Muscle of arm (tissue), 14 donors: Measurements from ENCODE around the gene ARL6IP4. TPM values are rescaled to one million over a fixed set of nuclear protein-coding genes. Genes with fewer than 3 reads are reported as not detected.
"Not testable (repeated sequence)": the region's sequence is repeated elsewhere in the genome, so short reads cannot be mapped to it uniquely, and the experiment has no call there.

ENCODE experiments used
- DNase-seq: peaks from one replicate; pipeline ENCODE4 v3.0.0-alpha.2; 2013
- long read RNA-seq, 11 donors: transcript quantifications; one replicate each; lab custom pipeline, GENCODE V29; 2026
- polyA plus RNA-seq, 12 donors: library from polyadenylated mRNA; unstranded; fragments of 120-200 nt; gene quantifications; one replicate each; pipeline ENCODE4 v1.2.1, GENCODE V29; 2013; ENCODE audit not compliant: insufficient read length in 12 of 12

The ARL6IP4 gene
- polyA plus RNA-seq, result 100 to 1,000 TPM in 11 of 12 donors, not detected in 1; 111 to 263 (median 139) TPM
- long read RNA-seq, donor 1, transcript ARL6IP4-201 (6 exons, 1,644 nt), result minor isoform, 10 of 191 reads
- long read RNA-seq, donor 1, transcript ARL6IP4-210 (6 exons, 1,491 nt), result minor isoform, 14 of 191 reads
- long read RNA-seq, donor 1, transcript ARL6IP4-220 (6 exons, 1,591 nt), result major isoform, 26 of 191 reads
- long read RNA-seq, donor 1, partial matches to known transcripts, result 96 of 191 reads
- long read RNA-seq, donor 1, other reads (novel, unspliced or antisense), result 32 of 191 reads
- long read RNA-seq, donor 2, transcript ARL6IP4-208 (6 exons, 796 nt), result minor isoform, 5 of 45 reads
- long read RNA-seq, donor 2, transcript ARL6IP4-220 (6 exons, 1,591 nt), result major isoform, 11 of 45 reads
- long read RNA-seq, donor 2, partial matches to known transcripts, result 13 of 45 reads
- long read RNA-seq, donor 2, other reads (novel, unspliced or antisense), result 5 of 45 reads
- long read RNA-seq, donor 3, transcript ARL6IP4-220 (6 exons, 1,591 nt), result major isoform, 8 of 53 reads
- long read RNA-seq, donor 3, transcript ARL6IP4-210 (6 exons, 1,491 nt), result minor isoform, 5 of 53 reads
- long read RNA-seq, donor 3, partial matches to known transcripts, result 35 of 53 reads
- long read RNA-seq, donor 3, other reads (novel, unspliced or antisense), result 0 of 53 reads
- long read RNA-seq, donor 4, partial matches to known transcripts, result 13 of 26 reads
- long read RNA-seq, donor 4, other reads (novel, unspliced or antisense), result 0 of 26 reads
- long read RNA-seq, donor 5, transcript ARL6IP4-220 (6 exons, 1,591 nt), result major isoform, 28 of 278 reads
- long read RNA-seq, donor 5, transcript ARL6IP4-208 (6 exons, 796 nt), result minor isoform, 12 of 278 reads
- long read RNA-seq, donor 5, transcript ARL6IP4-201 (6 exons, 1,644 nt), result minor isoform, 9 of 278 reads
- long read RNA-seq, donor 5, transcript ARL6IP4-210 (6 exons, 1,491 nt), result major isoform, 28 of 278 reads
- long read RNA-seq, donor 5, partial matches to known transcripts, result 146 of 278 reads
- long read RNA-seq, donor 5, other reads (novel, unspliced or antisense), result 34 of 278 reads
- long read RNA-seq, donor 6, transcript ARL6IP4-220 (6 exons, 1,591 nt), result major isoform, 5 of 66 reads
- long read RNA-seq, donor 6, partial matches to known transcripts, result 45 of 66 reads
- long read RNA-seq, donor 6, other reads (novel, unspliced or antisense), result 5 of 66 reads
- long read RNA-seq, donor 7, transcript ARL6IP4-220 (6 exons, 1,591 nt), result major isoform, 10 of 40 reads
- long read RNA-seq, donor 7, transcript ARL6IP4-210 (6 exons, 1,491 nt), result minor isoform, 6 of 40 reads
- long read RNA-seq, donor 7, partial matches to known transcripts, result 19 of 40 reads
- long read RNA-seq, donor 7, other reads (novel, unspliced or antisense), result 0 of 40 reads
- long read RNA-seq, donor 8, transcript ARL6IP4-201 (6 exons, 1,644 nt), result minor isoform, 17 of 217 reads
- long read RNA-seq, donor 8, transcript ARL6IP4-210 (6 exons, 1,491 nt), result major isoform, 21 of 217 reads
- long read RNA-seq, donor 8, transcript ARL6IP4-208 (6 exons, 796 nt), result minor isoform, 7 of 217 reads
- long read RNA-seq, donor 8, transcript ARL6IP4-220 (6 exons, 1,591 nt), result minor isoform, 17 of 217 reads
- long read RNA-seq, donor 8, partial matches to known transcripts, result 116 of 217 reads
- long read RNA-seq, donor 8, other reads (novel, unspliced or antisense), result 25 of 217 reads
- long read RNA-seq, donor 9, transcript ARL6IP4-201 (6 exons, 1,644 nt), result major isoform, 9 of 90 reads
- long read RNA-seq, donor 9, transcript ARL6IP4-220 (6 exons, 1,591 nt), result minor isoform, 6 of 90 reads
- long read RNA-seq, donor 9, transcript ARL6IP4-210 (6 exons, 1,491 nt), result major isoform, 9 of 90 reads
- long read RNA-seq, donor 9, partial matches to known transcripts, result 61 of 90 reads
- long read RNA-seq, donor 9, other reads (novel, unspliced or antisense), result 0 of 90 reads
- long read RNA-seq, donor 10, transcript ARL6IP4-220 (6 exons, 1,591 nt), result minor isoform, 10 of 124 reads
- long read RNA-seq, donor 10, transcript ARL6IP4-210 (6 exons, 1,491 nt), result major isoform, 12 of 124 reads
- long read RNA-seq, donor 10, transcript ARL6IP4-201 (6 exons, 1,644 nt), result minor isoform, 7 of 124 reads
- long read RNA-seq, donor 10, transcript ARL6IP4-208 (6 exons, 796 nt), result minor isoform, 10 of 124 reads
- long read RNA-seq, donor 10, partial matches to known transcripts, result 60 of 124 reads
- long read RNA-seq, donor 10, other reads (novel, unspliced or antisense), result 17 of 124 reads
- long read RNA-seq, donor 11, transcript ARL6IP4-208 (6 exons, 796 nt), result minor isoform, 6 of 128 reads
- long read RNA-seq, donor 11, transcript ARL6IP4-220 (6 exons, 1,591 nt), result major isoform, 14 of 128 reads
- long read RNA-seq, donor 11, transcript ARL6IP4-201 (6 exons, 1,644 nt), result minor isoform, 8 of 128 reads
- long read RNA-seq, donor 11, transcript ARL6IP4-210 (6 exons, 1,491 nt), result minor isoform, 11 of 128 reads
- long read RNA-seq, donor 11, partial matches to known transcripts, result 70 of 128 reads
- long read RNA-seq, donor 11, other reads (novel, unspliced or antisense), result 10 of 128 reads

- DNase-seq, result no peak
These were observed at the start of gene ARL6IP4 for GRCh38 chr12:122980183-122981035. TSS of gene ARL6IP4 (plus strand) at chr12:122980681. CDS start at chr12:122981140, 459 bp downstream.

- no peak for DNase-seq
These were observed 48.3 kb upstream of the ARL6IP4 start for GRCh38 chr12:122932207-122932606.

- DNase-seq, result no peak
These were observed 45.8 kb upstream of the ARL6IP4 start for GRCh38 chr12:122934722-122935121.

- no peak for DNase-seq
These were observed 45.2 kb upstream of the ARL6IP4 start for GRCh38 chr12:122935318-122935717.

- no peak for DNase-seq
These were observed 42.8 kb upstream of the ARL6IP4 start for GRCh38 chr12:122937622-122938091.

- DNase-seq, result no peak
These were observed 41.4 kb upstream of the ARL6IP4 start for GRCh38 chr12:122939125-122939524.

- not testable (repeated sequence) for DNase-seq
These were observed 39.1 kb upstream of the ARL6IP4 start for GRCh38 chr12:122941351-122941750.

GRCh38 chr12:122942637-122943036, 37.8 kb upstream of the ARL6IP4 start:
- DNase-seq, result no peak

- no peak for DNase-seq
These were observed 37.3 kb upstream of the ARL6IP4 start for GRCh38 chr12:122943196-122943595.

GRCh38 chr12:122944605-122945592, 35.6 kb upstream of the ARL6IP4 start:
- DNase-seq, result no peak

- DNase-seq, result no peak
These were observed 33.7 kb upstream of the ARL6IP4 start for GRCh38 chr12:122946690-122947341.

GRCh38 chr12:122947352-122947792, 33.1 kb upstream of the ARL6IP4 start:
- DNase-seq, result no peak

- DNase-seq, result no peak
These were observed 31.9 kb upstream of the ARL6IP4 start for GRCh38 chr12:122948605-122949004.

- no peak for DNase-seq
These were observed 31.1 kb upstream of the ARL6IP4 start for GRCh38 chr12:122949405-122949804.

GRCh38 chr12:122949816-122950675, 30.4 kb upstream of the ARL6IP4 start:
- no peak for DNase-seq
